ENCODE data around the gene MRPS35.
A peak's percentile ranks its signal among the peaks of the same experiment; 100 is the strongest.

MRPS35 gene

GRCh38 chr12:27705263-27705662 lies 5.4 kb upstream of the MRPS35 start:
- H3K4me2 ChIP-seq (ENCODE audit: low read length): no peak overlapping the region
- no peaks in the 10 kb centered on the region for H3K79me2 ChIP-seq (ENCODE audit: control insufficient read depth, low read length)
- H3K36me3 ChIP-seq (ENCODE audit: control insufficient read depth, low read length): no peaks in the 10 kb centered on the region
- no peak overlapping the region for H3K4me3 ChIP-seq (ENCODE audit: low read length)
- H3K4me1 ChIP-seq (ENCODE audit: control insufficient read depth, low read length): peaks cover 5% of the 10 kb centered on the region
- no peaks in the 10 kb centered on the region for H3F3A ChIP-seq (ENCODE audit: control insufficient read depth, insufficient read depth)
- no peak for TF ChIP-seq EZH2phosphoT487 (IDR thresholded peaks at IDR 0.05; ENCODE audit: borderline replicate concordance, low read length)
- TF ChIP-seq, protein P1, sequence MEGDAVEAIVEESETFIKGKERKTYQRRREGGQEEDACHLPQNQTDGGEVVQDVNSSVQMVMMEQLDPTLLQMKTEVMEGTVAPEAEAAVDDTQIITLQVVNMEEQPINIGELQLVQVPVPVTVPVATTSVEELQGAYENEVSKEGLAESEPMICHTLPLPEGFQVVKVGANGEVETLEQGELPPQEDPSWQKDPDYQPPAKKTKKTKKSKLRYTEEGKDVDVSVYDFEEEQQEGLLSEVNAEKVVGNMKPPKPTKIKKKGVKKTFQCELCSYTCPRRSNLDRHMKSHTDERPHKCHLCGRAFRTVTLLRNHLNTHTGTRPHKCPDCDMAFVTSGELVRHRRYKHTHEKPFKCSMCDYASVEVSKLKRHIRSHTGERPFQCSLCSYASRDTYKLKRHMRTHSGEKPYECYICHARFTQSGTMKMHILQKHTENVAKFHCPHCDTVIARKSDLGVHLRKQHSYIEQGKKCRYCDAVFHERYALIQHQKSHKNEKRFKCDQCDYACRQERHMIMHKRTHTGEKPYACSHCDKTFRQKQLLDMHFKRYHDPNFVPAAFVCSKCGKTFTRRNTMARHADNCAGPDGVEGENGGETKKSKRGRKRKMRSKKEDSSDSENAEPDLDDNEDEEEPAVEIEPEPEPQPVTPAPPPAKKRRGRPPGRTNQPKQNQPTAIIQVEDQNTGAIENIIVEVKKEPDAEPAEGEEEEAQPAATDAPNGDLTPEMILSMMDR (IDR thresholded peaks at IDR 0.05; ENCODE audit: low read depth, low read length, poor library complexity, severe bottlenecking): peak; percentile 46
- no peaks in the 10 kb centered on the region for H3K9me3 ChIP-seq (ENCODE audit: control insufficient read depth, insufficient read depth, low read length)
- no peaks in the 10 kb centered on the region for H4K20me1 ChIP-seq (ENCODE audit: control insufficient read depth, insufficient read depth, low read depth, low read length)
- H3K27ac ChIP-seq (ENCODE audit: low read depth, low read length): no peak overlapping the region
- H3K9me2 ChIP-seq (replicated peaks; ENCODE audit: control insufficient read depth, low read length): no peaks in the 10 kb centered on the region
- no peaks in the 10 kb centered on the region for H3K27me3 ChIP-seq (ENCODE audit: control insufficient read depth, low read length)

GRCh38 chr12:27707216-27707615 lies 3.4 kb upstream of the MRPS35 start:
- Histone ChIP-seq H3K27ac (ENCODE audit: low read depth, low read length) (no peak overlapping the region), H3F3A (ENCODE audit: control insufficient read depth, insufficient read depth) (no peaks in the 10 kb centered on the region), H3K4me2 (ENCODE audit: low read length) (no peak overlapping the region), H3K79me2 (ENCODE audit: control insufficient read depth, low read length) (peaks cover 16% of the 10 kb centered on the region), H3K9me3 (ENCODE audit: control insufficient read depth, insufficient read depth, low read length) (no peaks in the 10 kb centered on the region), H3K36me3 (ENCODE audit: control insufficient read depth, low read length) (peaks cover 6% of the 10 kb centered on the region; the same call in 1 of the 2 replicates), H3K4me1 (ENCODE audit: control insufficient read depth, low read length) (peaks cover 12% of the 10 kb centered on the region), H3K4me3 (ENCODE audit: low read length) (no peak overlapping the region), H4K20me1 (ENCODE audit: control insufficient read depth, insufficient read depth, low read depth, low read length) (0 out of 2 replicates have a peak, but pooled peaks cover 5% of the 10 kb centered on the region), H3K27me3 (ENCODE audit: control insufficient read depth, low read length) (no peaks in the 10 kb centered on the region), H3K9me2 (replicated peaks; ENCODE audit: control insufficient read depth, low read length) (no peaks in the 10 kb centered on the region)
- no peak for TF ChIP-seq EZH2phosphoT487 (IDR thresholded peaks at IDR 0.05; ENCODE audit: borderline replicate concordance, low read length)
- TF ChIP-seq, protein P1 (IDR thresholded peaks at IDR 0.05; ENCODE audit: low read depth, low read length, poor library complexity, severe bottlenecking): no peak

- Histone ChIP-seq H3K36me3 (ENCODE audit: control insufficient read depth, low read length) (peaks cover 23% of the 10 kb centered on the region), H3F3A (ENCODE audit: control insufficient read depth, insufficient read depth) (no peaks in the 10 kb centered on the region), H3K79me2 (ENCODE audit: control insufficient read depth, low read length) (peaks cover 38% of the 10 kb centered on the region), H3K4me2 (ENCODE audit: low read length) (0 out of 2 replicates have a peak overlapping the region, but pooled peaks have one; percentile 78), H3K27me3 (ENCODE audit: control insufficient read depth, low read length) (no peaks in the 10 kb centered on the region), H4K20me1 (ENCODE audit: control insufficient read depth, insufficient read depth, low read depth, low read length) (0 out of 2 replicates have a peak, but pooled peaks cover 8% of the 10 kb centered on the region), H3K4me3 (ENCODE audit: low read length) (peak overlapping the region; percentile 94; the same call in 1 of the 2 replicates), H3K9me3 (ENCODE audit: control insufficient read depth, insufficient read depth, low read length) (no peaks in the 10 kb centered on the region), H3K4me1 (ENCODE audit: control insufficient read depth, low read length) (peaks cover 18% of the 10 kb centered on the region), H3K27ac (ENCODE audit: low read depth, low read length) (no peak overlapping the region), H3K9me2 (replicated peaks; ENCODE audit: control insufficient read depth, low read length) (no peaks in the 10 kb centered on the region)
- TF ChIP-seq, protein P1 (IDR thresholded peaks at IDR 0.05; ENCODE audit: low read depth, low read length, poor library complexity, severe bottlenecking): no peak
- no peak for TF ChIP-seq EZH2phosphoT487 (IDR thresholded peaks at IDR 0.05; ENCODE audit: borderline replicate concordance, low read length)
Observed at GRCh38 chr12:27709212-27709931, 1.3 kb upstream of the MRPS35 start.
